IPS DF 19.7 (cell line): Measurements from ENCODE around the gene ZFP14.
"Not testable (repeated sequence)": the region's sequence is repeated elsewhere in the genome, so short reads cannot be mapped to it uniquely, and the experiment has no call there.

Experiments
- DNase-seq: peaks from one replicate; pipeline ENCODE4 v3.0.0-alpha.2; 2013; ENCODE audit warnings: low read depth, low spot score

The ZFP14 gene

DNA sequence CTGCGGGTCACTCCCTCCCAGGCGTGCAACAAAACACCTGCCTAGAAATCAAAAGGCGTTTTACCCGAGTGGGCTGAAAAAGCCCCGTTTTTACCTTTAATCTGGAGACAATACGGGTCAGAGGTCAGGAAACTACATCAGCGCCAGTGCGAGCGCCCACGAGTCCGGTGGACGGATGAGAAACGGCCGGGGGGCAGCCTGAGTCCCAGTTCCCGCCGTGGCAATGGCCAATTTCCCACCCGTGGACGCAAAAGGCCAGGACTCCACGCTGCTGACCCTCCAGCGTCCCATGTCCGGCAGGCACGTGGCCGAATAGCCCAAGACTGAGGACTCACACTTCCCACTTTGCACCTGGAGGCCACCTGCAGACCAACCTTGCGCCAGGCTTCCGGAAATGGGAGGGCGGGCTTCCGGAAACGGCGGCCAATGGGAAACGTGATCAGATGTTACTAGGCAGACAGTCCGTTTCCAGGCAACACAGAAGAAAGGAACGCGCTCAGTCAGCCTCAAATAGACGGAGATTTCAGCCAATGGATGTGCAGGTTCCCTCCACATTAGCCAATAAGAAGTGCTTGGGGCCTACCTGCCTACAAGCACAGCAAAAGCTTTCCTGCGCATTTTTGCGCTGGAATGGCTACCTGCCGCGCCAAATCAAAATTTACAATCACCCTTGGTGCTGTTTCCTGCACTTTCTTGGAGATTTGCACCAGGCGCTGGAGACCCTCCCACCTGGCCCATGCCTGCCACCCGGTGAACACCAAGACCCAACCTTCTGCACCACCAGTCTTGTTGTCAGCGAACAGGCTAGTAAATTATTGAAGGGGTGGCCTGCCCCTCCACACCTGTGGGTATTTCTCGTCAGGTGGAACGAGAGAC lies 47.4 kb downstream of the ZFP14 start:
- DNase-seq, result peak; percentile 99

DNA sequence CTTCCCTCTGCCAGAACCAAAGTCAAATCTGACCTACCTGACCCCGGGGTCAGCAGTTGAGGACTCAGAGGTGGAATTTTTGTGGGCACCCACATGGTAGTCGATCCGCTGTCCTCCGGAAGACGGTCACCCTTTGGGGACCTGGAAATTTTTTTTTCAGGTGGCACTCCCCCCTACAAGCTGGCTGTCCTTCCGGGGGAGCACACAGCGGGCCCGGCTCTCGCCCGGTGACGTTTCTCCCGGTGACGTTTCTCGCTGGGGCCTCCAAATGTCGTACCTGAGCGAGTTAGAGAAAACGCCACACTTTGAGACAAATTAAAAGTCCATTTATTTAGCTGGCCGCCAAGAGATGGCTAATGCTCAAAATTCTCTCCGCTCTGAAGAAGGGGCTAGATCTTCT lies 48.8 kb downstream of the ZFP14 start:
- DNase-seq, result no peak

DNA sequence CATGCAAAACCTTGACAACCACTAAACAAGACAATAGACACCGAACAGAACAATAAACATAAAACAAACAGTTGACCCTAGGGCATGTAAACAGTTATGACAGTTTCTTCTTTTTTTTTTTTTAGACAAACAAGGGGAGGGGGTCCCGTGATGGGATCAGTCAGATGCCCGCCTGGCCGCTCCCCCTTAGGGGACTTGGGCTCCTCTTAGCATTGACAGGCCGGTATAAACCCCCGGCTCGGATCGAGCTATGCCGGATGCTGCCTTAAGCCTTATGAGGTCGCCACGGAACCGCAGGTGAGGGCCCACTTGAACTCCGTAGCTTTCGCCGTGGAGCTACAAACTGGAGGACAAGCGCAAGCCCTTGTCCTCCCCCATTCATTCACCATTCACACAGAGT lies 49.5 kb downstream of the ZFP14 start:
- DNase-seq, result not testable (repeated sequence)

DNA sequence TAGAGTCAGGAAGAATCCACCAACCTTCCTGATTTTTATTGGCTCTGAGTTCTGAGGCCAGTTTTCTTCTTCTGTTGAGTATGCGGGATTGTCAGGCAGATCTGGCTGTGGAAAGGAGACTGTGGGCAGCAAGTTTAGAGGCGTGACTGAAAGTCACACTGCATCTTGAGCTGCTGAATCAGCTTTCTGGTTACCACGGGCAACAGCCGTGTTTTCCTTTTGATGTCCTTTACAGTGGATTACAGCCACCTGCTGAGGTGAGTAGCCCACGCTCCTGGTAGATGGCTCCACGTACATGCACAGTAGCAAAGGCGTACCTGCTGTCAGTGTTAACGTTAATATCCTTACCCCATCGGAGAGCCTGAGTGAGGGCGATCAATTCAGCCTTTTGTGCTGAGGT lies 52.4 kb downstream of the ZFP14 start:
- DNase-seq, result not testable (repeated sequence)

DNA sequence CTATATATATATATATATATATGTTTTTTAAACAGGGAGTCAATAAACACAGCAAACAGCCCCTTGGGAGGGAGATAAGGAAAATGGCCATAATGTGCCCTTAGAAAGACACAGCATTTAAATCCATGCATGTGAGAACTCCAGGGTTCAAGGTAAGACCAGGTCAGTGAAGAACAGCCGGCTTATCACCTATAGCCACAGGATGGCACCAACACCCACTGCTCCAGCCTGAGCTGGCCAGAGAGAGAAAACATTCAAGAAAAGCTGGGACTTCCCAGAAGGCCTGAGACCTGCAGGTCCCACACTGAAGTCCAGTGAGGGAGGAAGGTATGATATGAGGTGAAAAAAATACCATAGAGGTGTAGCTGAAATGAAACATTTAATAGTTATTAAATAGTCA lies 63.8 kb downstream of the ZFP14 start:
- not testable (repeated sequence) for DNase-seq

DNA sequence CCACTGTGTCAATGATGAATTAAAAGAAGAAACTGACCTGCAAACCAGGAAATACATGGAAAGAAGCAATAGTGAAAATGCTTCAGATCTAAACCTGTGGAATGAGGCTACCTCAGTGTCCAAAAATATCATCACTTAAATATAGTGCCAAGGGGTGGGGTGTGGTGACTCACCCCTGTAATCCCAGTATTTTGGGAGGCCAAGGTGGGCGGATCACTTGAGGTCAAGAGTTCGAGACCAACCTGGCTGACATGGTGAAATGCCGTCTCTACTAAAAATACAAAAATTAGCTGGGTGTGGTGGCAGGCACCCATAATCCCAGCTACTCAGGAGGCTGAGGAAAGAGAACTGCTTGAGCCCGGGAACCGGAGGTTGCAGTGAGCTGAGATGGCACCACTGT lies 64.9 kb downstream of the ZFP14 start:
- not testable (repeated sequence) for DNase-seq

DNA sequence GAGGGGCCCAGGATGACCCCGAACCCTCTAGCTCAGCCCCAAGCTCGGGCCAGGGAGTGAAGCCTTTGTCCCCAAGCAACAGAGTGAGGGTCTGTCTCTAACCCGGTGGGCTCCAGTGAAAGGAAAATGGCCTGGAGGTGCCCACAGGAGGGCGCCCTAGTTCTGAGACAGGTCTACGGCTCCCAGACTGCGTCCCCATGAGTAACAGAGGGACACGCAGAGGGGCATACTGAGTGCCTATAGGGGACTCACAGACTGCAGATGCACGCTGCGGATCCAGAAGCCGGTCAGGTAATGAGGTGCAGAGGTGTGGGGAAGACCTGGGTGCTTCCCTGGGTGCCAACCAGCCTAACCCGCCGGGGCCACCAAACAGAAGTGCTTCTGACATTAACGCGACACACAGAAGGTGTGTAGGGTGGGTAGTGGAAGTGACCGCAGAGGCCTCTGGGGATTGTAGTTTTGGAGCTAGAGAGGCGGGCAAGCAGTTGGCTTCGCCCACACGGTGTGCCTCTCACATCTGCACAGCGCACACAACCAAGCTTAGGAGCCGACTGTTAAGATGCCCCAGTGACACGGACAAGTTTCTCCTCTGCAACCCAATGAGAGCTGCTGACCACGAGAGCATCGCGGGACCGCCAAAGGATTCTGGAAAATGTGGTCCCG lies 67.8 kb downstream of the ZFP14 start:
- DNase-seq, result not testable (repeated sequence)

DNA sequence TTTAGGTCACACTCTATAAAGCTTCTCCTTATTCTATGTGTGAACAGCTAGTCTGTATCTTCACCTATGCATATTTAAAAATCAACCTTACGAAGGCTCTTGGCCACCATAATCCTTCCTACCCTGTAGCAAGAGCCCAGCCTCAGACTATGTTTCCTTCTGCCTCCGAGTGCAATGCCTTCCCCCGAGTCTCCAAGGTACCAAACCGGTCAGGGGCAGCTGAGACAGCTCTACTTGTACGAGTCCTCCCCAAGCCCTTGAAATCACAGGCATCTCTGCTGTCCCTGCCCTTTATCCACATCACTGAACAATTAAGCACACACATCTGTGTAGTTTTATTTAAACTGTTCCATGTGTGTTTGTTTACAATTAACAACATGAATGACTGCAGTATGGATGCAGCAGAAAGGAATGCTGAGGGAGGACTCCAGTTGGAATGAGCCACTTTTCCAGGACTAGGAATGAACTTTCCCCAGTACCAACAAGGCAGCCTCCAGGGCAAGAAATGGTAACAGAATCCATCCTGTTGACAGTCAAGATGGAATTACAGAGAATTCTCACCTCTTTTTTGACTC lies 68.5 kb downstream of the ZFP14 start:
- DNase-seq, result not testable (repeated sequence)

DNA sequence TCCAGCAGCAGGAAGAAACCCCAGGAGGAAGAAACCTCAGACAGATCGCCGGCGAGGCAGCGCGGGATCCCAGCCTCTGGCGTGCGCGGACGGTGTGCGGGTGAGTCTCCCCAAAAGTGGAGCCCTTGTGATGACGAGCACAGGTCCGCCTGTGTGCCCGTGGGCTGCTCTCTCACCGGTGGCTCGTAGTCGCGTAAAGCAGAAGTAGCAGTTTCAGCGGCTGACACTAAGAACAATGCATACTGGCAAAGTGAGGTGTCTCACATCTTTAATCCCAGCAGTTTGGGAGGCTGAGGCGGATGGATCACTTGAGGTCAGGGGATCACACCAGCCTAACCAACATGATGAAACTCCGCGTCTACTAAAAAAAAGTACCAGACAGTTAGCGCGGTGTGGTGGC lies 69.2 kb downstream of the ZFP14 start:
- DNase-seq, result not testable (repeated sequence)

DNA sequence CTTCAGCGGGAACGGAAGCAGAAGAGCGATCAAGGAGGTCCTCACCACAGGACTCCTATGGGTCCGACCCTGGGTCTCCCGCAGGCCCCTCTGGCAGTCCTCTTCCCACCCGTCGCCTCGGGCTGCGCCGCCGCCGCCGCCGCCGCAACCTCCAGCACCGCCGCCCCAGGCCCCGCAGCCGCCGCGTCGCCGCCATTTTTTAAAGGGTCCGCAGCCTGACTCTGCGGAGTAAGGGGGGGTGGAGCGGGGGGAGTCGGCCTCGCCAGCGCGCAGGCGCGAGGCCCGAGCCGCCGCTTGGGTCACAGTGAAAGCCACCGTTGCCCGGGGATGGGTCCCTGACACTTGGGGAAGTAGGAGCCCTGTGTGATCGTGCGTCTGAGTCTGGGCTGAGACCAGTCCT lies 69.7 kb downstream of the ZFP14 start:
- DNase-seq, result not testable (repeated sequence)

DNA sequence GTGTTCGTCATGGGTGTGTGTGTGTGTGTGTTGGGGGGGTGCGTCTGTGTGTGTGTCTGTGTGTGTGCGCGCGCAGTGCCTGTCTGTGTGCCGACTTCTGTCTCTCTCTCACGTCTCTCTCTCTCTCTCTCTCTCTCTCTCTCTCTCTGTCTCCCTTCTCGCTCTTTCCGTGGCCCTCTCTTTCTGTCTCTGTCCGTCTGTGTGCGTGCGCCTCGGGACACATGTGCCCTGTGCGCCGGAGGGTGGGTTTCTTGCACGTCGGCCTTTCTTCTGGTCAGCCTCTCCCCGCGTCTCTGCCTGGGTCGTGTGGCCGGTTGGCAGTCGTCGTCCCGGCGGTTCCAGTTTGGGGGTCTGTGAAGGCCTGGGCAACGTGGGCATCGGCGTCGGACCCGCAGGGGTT lies 86.7 kb downstream of the ZFP14 start:
- not testable (repeated sequence) for DNase-seq
